Right cardiac atrium (tissue), 5 donors: ENCODE measurements around the gene GATAD2B. TPM values are rescaled to one million over a fixed set of nuclear protein-coding genes. Genes with fewer than 3 reads are reported as not detected.

ENCODE experiments used
- ATAC-seq, 2 donors: fragments of 200-7000 bp; cut with Tn5 transposase; one replicate each; pipeline versions ENCODE4 v1.8.0 to v1.9.1; 2020; ENCODE audit warnings: moderate library complexity in 2 of 2, mild to moderate bottlenecking in 1 of 2
- DNase-seq, 3 donors: peaks; one replicate each; pipeline ENCODE4 v3.0.0-alpha.2; 2020
- H3K27ac ChIP-seq: one replicate; pipeline ENCODE4 v1.5.1; 2013; ENCODE audit warnings: mild to moderate bottlenecking, low read length, control low read depth, moderate library complexity
- H3K27me3 ChIP-seq: one replicate; pipeline ENCODE4 v1.6.1; 2013; ENCODE audit not compliant: control insufficient read depth, insufficient read depth
- H3K4me1 ChIP-seq: one replicate; pipeline ENCODE4 v1.6.1; 2013; ENCODE audit warnings: low read length; ENCODE audit not compliant: control insufficient read depth, insufficient read depth
- H3K4me3 ChIP-seq: one replicate; pipeline ENCODE4 v1.5.1; 2013; ENCODE audit warnings: low read length, control low read depth
- H3K9me3 ChIP-seq: one replicate; pipeline ENCODE4 v1.6.1; 2013; ENCODE audit warnings: low read length; ENCODE audit not compliant: control insufficient read depth
- WGBS: extraction: QIAGEN DNeasy Blood & Tissue Kit; methylation state at CpG from one replicate; pipeline ENCODE4 v1.1.7; 2013; 5-methylcytosine and 5-hydroxymethylcytosine counted together
- intact Hi-C, 4 donors: fragments of 100-400 bp; cut with DNase I; formaldehyde crosslinking; loops; one replicate each; pipeline versions ENCODE4 v1.11.0 to v1.14.0; 2022 to 2023
- polyA plus RNA-seq: library from polyadenylated mRNA; stranded (reverse); fragments of 200-250 nt; gene quantifications from one replicate; pipeline ENCODE4 v1.2.3, GENCODE V29; 2013
- total RNA-seq, 4 donors: library from RNA; stranded (reverse); fragmentation: NEBNext Ultra II Directional; extraction: Animal tissue kit (Norgen Biotek cat#: 25700); gene quantifications; one replicate each; pipeline ENCODE4 v1.2.1, GENCODE V29; 2021
- donor health status: healthy with polysubstance abuse.
- donor health status: DM: no; HTN: yes; CAD: no.
- donor health status: DM: no; HTN: no; CAD: no.
- donor health status: DM: no; HTN: yes; CAD: no; lungs with severe emphysema.
- donor health status: DM: yes; HTN: yes; CAD: no.

The GATAD2B gene
- total and polyA plus RNA-seq, 5 donors = 7.2 to 50.1 (median 42.2) TPM

DNA sequence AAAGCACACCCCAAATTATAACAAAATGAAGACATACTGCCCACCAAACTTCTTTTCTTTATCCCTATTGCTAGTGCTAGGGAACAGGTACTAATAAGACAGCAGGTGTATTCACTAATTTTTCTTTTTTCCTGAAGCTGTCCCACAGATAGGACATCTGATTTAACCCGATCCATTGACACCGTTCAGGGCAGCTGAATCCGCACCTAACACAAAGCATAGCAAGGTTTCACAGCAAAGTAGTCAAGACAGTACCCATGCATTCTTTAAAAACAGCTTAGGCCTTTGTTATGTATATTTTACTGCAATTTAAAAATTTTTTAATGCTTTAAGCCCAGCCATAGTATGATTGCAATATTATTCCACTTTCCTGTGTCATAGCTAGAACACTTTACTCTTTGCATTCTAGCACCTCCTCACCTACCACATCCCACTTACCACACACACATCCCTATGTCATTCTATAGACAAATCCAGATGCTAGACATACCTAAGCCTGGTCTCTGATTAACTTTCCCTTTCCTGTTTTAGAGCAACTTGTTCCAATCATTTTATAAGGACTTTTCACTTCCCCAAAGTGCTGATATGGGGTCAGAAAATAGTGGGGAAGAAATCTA is 40.4 kb downstream of the GATAD2B start:
- H3K9me3 ChIP-seq = no peaks in the 10 kb centered on the region
- DNase-seq = no peak
- no peak overlapping the region for H3K27ac ChIP-seq
- no peak overlapping the region for H3K4me3 ChIP-seq
- intact Hi-C loops = no loop called here
- no peak for ATAC-seq
- peaks cover 3% of the 10 kb centered on the region for H3K4me1 ChIP-seq
- no peaks in the 10 kb centered on the region for H3K27me3 ChIP-seq
- WGBS = 63% methylated on average over 3 of the region's 3 CpGs

DNA sequence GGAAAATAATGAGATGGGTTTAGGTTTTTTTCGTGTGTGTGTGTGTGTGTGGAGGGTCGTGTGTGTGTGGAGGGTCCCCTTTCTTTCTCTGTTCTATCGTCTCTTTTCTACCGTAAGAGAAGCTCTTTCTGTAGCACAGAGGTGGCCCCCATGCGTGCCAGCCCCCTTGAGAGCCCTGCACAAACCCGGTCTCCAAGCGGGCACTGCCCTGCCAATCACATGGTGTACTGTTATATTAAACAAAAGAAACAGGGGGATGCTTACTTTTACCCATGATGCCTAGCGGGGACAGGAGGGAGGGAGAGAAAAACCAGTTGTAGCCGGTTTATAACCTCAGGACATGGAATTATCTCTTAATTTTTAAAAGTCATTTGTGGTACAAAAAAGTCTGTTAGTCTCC is 41.0 kb downstream of the GATAD2B start:
- Histone ChIP-seq H3K9me3 (no peaks in the 10 kb centered on the region), H3K27ac (no peak overlapping the region), H3K4me3 (no peak overlapping the region), H3K4me1 (peaks cover 3% of the 10 kb centered on the region), H3K27me3 (no peaks in the 10 kb centered on the region)
- ATAC-seq (peak in 1 of 2 donors; percentile 37), DNase-seq (no peak)
- WGBS = 14% methylated on average over 9 of the region's 9 CpGs
- intact Hi-C loops = no loop called here

DNA sequence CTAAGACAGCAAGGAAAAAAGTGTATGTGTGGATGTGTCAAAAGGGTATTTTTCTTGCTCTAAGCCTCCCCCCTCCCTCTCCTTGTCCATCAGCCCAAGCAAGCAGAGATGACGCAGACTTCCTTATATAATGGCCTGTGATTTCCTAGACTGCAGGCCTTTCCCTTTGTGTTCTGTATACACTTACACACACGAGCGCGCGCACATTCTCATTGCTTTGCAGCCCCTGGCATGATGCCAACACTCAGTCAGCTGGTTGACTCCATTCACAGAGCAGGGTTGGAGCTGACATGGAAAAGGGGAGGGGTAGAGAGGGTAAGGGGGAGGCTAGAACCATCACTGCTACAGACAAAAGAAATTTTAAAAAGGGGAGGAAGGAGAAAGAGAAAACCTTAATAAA is 41.8 kb downstream of the GATAD2B start:
- no peak overlapping the region for H3K27ac ChIP-seq
- 6% methylated on average over 5 of the region's 5 CpGs for WGBS

DNA sequence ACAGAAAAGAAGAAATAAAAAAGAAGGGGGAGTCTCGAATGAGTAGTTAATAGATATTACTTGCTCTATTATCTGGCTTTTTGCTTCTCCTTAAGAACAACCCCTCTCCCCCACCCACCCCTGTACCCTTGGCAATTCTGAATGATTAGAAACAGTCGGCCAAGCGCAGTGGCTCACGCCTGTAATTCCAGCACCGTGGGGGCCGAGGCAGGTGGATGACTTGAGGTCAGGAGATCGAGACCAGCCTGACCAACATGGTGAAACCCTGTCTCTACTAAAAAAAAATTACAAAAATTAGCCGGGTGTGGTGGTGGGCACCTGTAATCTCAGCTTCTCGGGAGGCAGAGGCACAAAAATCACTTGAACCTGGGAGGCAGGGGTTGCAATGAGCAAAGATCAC is 42.7 kb downstream of the GATAD2B start:
- no peak overlapping the region for H3K4me3 ChIP-seq
- intact Hi-C loops = no loop called here
- H3K27ac ChIP-seq = no peak overlapping the region
- WGBS = 91% methylated on average over 9 of the region's 9 CpGs
- ATAC-seq (no peak), DNase-seq (no peak)
- no peaks in the 10 kb centered on the region for H3K27me3 ChIP-seq
- peaks cover 3% of the 10 kb centered on the region for H3K4me1 ChIP-seq
- no peaks in the 10 kb centered on the region for H3K9me3 ChIP-seq

More for the DNA sequence above, 41.8 kb downstream of the GATAD2B start:
- Histone ChIP-seq H3K9me3 (no peaks in the 10 kb centered on the region), H3K4me3 (no peak overlapping the region), H3K27me3 (no peaks in the 10 kb centered on the region), H3K4me1 (peaks cover 3% of the 10 kb centered on the region)
- intact Hi-C loops = no loop called here
- ATAC-seq = peak; percentile 96
- DNase-seq = peak; percentile 86 to 94 (median 91)

DNA sequence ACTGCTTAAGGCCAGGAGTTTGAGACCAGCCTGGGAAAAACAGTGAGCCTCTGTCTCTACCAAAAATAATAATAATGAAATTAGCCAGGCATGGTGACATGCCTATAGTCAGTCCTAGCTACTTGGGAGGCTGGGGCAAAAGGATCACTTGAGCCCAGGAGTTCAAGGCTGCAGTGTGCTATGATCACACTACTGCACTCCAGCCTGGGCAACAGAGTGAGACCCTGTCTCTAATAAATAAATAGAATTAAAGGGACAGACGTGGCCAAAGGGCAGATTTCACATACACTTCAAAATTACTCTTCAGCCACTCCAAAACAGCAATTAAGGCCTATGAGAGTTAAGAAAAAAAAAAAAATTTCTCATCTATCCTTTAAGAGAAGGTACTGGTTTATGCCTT is 45.7 kb downstream of the GATAD2B start:
- DNase-seq = no peak
- 79% methylated on average over 1 of the region's 1 CpG for WGBS
- H3K27me3 ChIP-seq = no peaks in the 10 kb centered on the region
- intact Hi-C loops = no loop called here
- no peak overlapping the region for H3K4me3 ChIP-seq
- no peak overlapping the region for H3K27ac ChIP-seq
- peaks cover 7% of the 10 kb centered on the region for H3K4me1 ChIP-seq
- no peak for ATAC-seq
- no peaks in the 10 kb centered on the region for H3K9me3 ChIP-seq

DNA sequence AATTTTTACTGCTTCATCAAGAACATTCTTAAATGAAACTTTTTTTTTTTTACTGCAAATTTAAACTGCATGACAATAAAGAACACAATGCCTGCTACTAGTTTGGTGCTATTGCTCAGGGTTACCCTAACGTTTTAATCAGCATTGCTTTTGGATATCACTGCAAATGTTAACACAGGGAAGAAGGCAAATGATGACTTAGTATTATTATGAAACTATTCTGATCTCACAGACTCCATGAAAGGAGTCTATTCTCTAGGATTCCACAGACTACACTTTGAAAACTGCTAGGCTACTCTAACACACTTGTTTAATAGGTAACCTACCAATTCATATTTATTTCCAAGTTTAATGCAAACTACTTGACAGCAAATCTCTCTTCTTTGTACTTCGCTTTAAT is 49.8 kb downstream of the GATAD2B start:
- no peak overlapping the region for H3K27ac ChIP-seq
- no peaks in the 10 kb centered on the region for H3K9me3 ChIP-seq
- DNase-seq = no peak
- peaks cover 5% of the 10 kb centered on the region for H3K4me1 ChIP-seq
- intact Hi-C loops = no loop called here
- no peak for ATAC-seq
- WGBS = 59% methylated on average over 2 of the region's 2 CpGs
- H3K27me3 ChIP-seq = no peaks in the 10 kb centered on the region
- no peak overlapping the region for H3K4me3 ChIP-seq

DNA sequence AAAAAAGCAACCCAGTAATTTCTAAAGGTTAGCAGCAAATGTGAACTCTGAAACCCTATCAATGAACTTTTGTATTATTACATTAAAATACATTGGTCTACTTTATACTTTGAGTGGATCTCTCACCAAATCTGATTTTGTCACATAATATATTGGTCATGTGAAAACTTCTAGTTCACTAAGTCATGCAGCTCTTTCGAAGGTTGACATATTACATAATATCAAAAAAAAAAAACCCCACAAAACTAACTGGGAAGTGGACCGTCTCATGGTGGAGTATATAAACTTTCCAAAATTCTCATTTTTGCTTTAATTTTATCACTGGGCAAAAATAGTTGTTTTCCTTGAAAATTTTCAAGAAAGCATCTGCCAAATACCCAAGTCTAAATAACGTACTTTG is 50.4 kb downstream of the GATAD2B start:
- H3K27ac ChIP-seq = no peak overlapping the region
- H3K9me3 ChIP-seq = no peaks in the 10 kb centered on the region
- H3K4me1 ChIP-seq = peaks cover 5% of the 10 kb centered on the region
- WGBS = 46% methylated on average over 3 of the region's 3 CpGs
- H3K27me3 ChIP-seq = no peaks in the 10 kb centered on the region
- no peak for DNase-seq
- intact Hi-C loops = no loop called here
- H3K4me3 ChIP-seq = no peak overlapping the region
- ATAC-seq = no peak

DNA sequence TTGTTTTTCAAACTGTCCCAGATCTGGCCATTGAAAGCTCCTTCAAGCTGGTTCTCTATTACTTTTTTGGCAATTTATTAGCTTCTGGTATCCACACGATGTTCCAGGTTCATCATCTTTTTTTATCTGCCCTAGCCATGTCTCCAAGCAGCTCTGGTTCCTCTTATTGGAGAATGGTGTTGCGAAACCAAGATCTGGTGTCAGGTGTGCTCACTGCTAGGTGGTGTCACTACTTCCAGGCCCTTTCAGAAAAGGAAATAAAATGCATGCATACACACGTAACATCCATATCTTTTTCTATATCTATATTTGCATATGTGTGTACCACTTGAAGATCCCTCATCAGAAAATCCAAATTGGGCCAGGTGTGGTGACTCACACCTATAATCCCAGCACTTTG is 53.3 kb downstream of the GATAD2B start:
- 89% methylated on average over 3 of the region's 3 CpGs for WGBS
- ATAC-seq (no peak), DNase-seq (no peak)
- no peak overlapping the region for H3K27ac ChIP-seq
- no peaks in the 10 kb centered on the region for H3K9me3 ChIP-seq
- peaks cover 5% of the 10 kb centered on the region for H3K4me1 ChIP-seq
- no peaks in the 10 kb centered on the region for H3K27me3 ChIP-seq
- no peak overlapping the region for H3K4me3 ChIP-seq
- intact Hi-C loops = no loop called here

DNA sequence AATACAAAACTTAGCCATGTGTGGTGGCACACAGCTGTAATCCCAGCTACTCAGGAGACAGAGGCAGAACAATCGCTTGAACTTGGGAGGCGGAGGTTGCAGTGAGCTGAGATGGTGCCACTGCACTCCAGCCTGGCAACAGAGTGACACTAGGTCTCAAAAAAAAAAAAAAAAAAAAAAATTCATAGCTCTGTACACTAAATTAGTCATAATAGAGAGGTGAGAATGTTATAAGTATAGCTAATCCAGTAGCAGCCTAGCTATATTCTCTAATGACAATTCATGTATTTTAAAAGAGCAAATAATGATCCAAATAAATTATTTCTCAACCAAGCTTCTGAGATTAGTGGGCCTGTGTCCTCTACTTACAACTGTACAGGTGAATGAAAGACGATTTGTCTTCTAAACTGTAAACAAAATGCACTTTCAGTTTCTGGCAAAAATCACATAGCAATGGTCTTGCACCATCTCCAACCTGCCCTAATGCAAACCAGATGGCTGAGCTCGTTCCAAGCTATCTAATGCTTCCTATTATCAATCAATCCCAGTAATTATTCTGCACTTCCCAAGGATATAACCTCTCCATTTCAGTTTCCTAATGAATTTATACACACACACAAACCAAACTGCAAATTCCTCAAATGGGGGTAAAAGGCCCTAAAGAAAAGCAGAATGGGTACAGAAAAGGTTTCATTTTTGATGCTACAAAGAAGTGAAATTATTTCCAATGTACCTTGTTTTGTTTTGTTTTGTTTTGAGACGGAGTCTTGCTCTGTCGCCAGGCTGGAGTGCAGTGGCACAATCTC is 56.5 kb downstream of the GATAD2B start:
- WGBS = 72% methylated on average over 6 of the region's 6 CpGs
- ATAC-seq = no peak
- Histone ChIP-seq H3K4me3 (no peak overlapping the region), H3K27me3 (no peaks in the 10 kb centered on the region), H3K9me3 (no peaks in the 10 kb centered on the region), H3K4me1 (no peaks in the 10 kb centered on the region), H3K27ac (no peak overlapping the region)
- no peak for DNase-seq
- intact Hi-C loops = no loop called here

DNA sequence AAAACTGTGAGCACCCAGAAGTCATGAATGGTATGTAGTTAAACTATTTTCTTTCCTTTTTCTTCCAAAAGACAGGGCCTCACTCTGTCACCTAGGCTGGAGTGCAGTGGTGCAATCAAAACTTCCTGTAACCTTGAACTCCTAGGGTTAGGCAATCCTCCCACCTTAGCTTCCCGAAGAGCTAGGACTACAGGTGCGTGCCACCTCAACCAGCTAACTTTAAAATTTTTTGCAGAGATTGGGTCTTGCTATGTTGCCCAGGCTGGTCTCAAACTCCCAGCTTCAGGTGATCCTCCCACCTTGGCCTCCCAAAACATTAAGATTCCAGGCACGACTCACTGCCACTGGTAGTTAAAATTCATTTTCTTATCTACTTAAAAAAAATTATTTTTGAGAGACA is 62.5 kb downstream of the GATAD2B start:
- H3K27me3 ChIP-seq = no peaks in the 10 kb centered on the region
- DNase-seq (no peak), ATAC-seq (no peak)
- H3K9me3 ChIP-seq = no peaks in the 10 kb centered on the region
- H3K4me3 ChIP-seq = no peak overlapping the region
- no peaks in the 10 kb centered on the region for H3K4me1 ChIP-seq
- intact Hi-C loops = no loop called here
- no peak overlapping the region for H3K27ac ChIP-seq
- WGBS = 94% methylated on average over 3 of the region's 3 CpGs

DNA sequence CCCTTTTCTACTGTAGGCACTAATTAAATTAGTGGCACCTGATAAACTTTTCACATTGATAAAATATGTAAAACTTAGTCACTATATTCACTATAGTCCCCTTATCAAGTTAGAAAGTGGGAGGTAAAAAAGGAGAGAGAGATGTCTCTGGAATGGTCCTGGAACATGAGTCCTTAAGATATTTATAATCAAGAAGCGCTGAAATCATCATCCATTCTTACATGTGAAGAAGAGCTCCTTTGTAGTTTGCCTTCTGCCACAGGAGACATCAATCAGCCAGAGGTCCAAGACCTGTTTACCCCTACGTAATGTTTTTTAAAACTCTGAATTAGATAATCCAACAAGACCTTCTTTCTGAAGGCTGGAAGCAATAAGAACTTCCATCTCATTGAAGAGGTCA is 65.3 kb downstream of the GATAD2B start:
- ATAC-seq = no peak
- intact Hi-C loops = no loop called here
- no peak overlapping the region for H3K4me3 ChIP-seq

More for the DNA sequence above, 65.3 kb downstream of the GATAD2B start:
- Histone ChIP-seq H3K27me3 (no peaks in the 10 kb centered on the region), H3K27ac (no peak overlapping the region), H3K4me1 (no peaks in the 10 kb centered on the region), H3K9me3 (no peaks in the 10 kb centered on the region)
- WGBS = 92% methylated on average over 2 of the region's 2 CpGs
- DNase-seq = no peak
